HG03159 (cell line): ENCODE measurements around the gene ERMARD.

Source experiments
- ATAC-seq: cut with Tn5 transposase; IDR thresholded peaks from one replicate; pipeline ENCODE4 v1.9.1; 2021; ENCODE audit warnings: mild to moderate bottlenecking, moderate library complexity; ENCODE audit not compliant: unreplicated experiment

ERMARD gene

GRCh38 chr6:169751242-169752073, at the start of gene ERMARD, which contains the start of gene DYNLT2:
Gene ERMARD (plus strand): TSS chr6:169751622. CDS start chr6:169751658, 36 bp downstream.
Gene DYNLT2 (minus strand): TSS chr6:169751572. CDS start chr6:169751458, 114 bp downstream.
- peak; percentile 95 for ATAC-seq

DNA sequence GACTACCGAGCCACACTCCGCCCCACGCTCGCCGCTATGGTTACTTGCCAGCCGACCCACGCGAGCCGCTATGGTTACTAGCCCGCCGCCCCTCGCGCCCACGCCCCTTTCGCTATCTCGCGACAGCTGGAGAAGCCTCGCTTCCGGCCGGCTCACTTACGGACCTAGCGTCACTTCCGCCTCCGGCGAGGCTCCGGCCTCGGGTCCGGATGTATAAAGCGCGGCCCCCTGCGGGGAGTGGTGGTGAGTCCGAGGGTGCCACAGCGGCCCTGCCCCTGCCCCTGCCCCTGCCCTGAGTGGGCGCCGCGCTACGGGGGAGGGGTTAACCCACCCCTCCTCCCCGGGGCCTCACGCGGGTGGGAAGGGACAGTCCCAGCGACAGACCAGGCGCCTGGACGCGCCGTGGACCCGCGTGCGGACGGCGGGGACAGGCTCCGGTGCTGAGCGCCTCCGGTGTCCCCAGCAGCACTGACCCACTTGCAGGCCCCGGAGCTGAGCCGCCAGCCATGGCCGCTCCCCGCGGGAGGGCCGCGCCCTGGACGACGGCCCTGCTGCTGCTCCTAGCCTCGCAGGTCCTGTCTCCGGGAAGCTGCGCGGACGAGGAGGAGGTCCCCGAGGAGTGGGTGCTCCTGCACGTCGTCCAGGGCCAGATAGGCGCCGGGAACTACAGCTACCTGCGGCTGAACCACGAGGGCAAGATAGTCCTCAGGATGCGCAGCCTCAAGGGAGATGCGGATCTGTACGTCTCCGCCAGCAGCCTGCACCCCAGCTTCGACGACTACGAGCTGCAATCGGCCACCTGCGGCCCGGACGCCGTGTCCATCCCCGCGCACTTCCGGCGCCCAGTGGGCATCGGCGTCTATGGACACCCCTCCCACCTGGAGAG, 49.2 kb upstream of the ERMARD start, which contains the start of the genes C6orf120 and WDR27:
C6orf120 (plus strand) TSS at position 173 of the 886 bp plus-strand sequence; CDS start at position 507, 334 bp downstream.
WDR27 (minus strand) TSS at position 76 of the 886 bp plus-strand sequence. CDS start 13,024 bp downstream, outside the sequence.
- ATAC-seq, result peak; percentile 96

- peak; percentile 14 for ATAC-seq
Measured at GRCh38 chr6:169702840-169703246, 48.6 kb upstream of the ERMARD start.

DNA sequence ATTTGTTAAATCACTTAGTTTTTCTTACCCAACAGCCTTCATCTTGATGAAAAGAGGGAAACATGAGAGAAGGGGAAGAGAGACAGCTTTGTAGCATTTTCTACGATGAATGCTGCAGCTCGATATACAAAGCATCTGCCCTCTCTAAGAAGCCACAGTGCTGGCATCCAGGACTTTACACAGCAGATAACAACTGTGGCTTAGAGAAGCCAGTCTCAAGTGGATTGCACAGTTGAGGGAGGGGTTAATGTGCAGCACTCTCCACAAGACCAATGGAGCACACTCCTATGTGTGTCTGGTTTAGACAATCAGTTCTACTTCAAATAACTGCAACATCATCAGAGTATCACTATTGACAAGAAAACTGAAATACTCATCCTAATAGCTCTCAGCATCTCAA, 43.6 kb upstream of the ERMARD start:
- ATAC-seq, result no peak

DNA sequence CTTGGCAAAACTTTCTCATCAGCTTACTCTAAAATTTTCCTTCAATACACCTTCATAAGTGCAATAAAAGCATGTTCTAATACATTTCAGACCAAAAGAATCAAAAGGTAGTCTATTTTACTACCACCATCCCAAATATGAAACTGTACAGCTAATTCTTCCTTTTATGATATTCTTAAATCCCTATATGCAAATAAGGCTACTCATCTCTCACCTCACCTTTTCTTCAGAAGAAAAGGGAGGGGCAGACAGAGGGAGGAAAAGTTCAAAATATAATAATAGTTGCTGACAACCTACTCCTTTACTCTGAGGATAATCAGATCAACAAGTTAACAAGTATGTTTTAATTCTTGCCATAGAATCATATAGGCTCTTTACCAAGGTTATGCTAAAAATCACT, 42.1 kb upstream of the ERMARD start:
- ATAC-seq, result peak; percentile 47

DNA sequence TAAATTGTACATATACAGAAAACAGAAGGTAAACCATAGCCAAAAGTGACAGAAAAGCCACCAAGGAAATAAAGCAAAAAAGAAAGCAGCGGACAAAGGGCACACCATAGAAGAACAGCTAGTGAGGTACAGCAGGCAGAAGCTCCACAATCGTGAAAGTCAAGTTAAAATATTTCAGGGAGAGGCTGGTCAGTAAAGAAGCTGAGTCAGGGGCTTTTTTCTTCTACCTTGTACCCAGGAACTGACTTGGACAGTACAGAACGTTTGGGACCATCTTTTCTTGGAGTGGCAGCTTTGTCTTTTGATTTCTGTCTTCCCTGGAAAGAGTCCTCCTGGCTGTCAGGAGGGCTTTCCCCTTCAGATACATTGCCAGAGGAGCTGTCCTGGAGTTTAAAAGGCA, 41.4 kb upstream of the ERMARD start:
- ATAC-seq, result no peak

- no peak for ATAC-seq
Measured at GRCh38 chr6:169714178-169714577, 37.2 kb upstream of the ERMARD start.

- ATAC-seq, result no peak
Measured at GRCh38 chr6:169714595-169714994, 36.8 kb upstream of the ERMARD start.

DNA sequence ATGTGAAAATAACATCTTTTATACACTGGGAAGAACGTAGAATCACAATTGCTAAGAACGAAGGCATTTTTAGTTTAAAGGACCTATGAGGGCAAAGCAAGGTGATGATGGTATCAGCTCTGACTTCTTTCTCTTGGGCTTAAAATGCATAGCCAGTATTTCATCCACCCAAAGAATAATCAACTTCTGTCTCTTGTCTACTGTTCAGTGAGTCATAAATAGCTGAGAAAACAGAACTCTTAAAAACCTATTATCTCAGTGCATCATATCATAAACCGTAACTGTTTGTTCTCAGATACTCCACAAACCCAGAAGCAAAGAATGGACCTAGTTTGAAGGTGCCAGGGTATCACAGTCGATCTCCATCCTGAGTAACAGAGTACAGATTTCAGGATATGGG, 32.3 kb upstream of the ERMARD start:
- ATAC-seq, result no peak

GRCh38 chr6:169720207-169720855, 31.1 kb upstream of the ERMARD start:
- ATAC-seq, result no peak

- ATAC-seq, result peak; percentile 7
Measured at GRCh38 chr6:169722362-169723199, 28.8 kb upstream of the ERMARD start.

DNA sequence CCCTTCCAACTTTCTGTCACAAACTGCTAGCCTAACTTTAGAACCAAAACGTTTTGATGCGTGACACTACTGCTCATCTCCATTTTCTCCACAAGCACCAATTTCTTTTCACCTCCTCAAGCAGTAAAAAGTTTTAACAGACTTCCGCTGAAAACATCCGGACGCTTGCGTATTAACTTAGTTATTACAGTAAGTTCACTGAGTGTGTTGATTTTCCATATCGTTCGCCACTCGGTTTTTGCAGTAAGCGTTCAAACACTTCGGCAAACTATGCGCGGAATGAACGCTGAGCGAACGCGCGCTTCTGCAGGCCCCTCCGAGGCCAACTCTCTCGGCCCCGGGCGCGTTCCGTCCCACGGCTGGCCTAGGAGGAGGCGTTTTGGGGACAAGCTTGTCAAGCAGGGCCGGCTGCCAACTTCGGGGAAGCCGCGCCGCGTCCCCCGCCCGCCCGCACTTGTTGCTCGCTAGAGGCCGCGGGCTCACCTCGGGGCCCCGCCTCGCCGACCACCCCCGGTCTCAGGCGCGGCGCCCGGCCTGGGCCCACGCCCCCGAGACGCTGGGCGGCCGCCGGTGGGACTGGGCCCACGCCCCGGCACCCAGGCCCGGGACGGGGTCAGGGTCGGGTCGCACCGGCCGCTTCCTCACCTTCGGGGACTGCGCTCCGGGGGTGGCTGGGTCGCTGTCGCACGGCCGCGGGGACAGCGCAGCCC, 28.1 kb upstream of the ERMARD start:
- peak; percentile 41 for ATAC-seq

GRCh38 chr6:169723991-169724493, 27.4 kb upstream of the ERMARD start:
- ATAC-seq, result peak; percentile 45

GRCh38 chr6:169724494-169725124, 26.8 kb upstream of the ERMARD start, which contains the start of gene PHF10:
Gene PHF10 (minus strand): TSS chr6:169724500. CDS start chr6:169723931, 569 bp downstream.
- ATAC-seq, result peak; percentile 42

GRCh38 chr6:169725125-169726048, 26.0 kb upstream of the ERMARD start:
- ATAC-seq, result peak; percentile 14

GRCh38 chr6:169726049-169726400, 25.4 kb upstream of the ERMARD start:
- ATAC-seq, result no peak

DNA sequence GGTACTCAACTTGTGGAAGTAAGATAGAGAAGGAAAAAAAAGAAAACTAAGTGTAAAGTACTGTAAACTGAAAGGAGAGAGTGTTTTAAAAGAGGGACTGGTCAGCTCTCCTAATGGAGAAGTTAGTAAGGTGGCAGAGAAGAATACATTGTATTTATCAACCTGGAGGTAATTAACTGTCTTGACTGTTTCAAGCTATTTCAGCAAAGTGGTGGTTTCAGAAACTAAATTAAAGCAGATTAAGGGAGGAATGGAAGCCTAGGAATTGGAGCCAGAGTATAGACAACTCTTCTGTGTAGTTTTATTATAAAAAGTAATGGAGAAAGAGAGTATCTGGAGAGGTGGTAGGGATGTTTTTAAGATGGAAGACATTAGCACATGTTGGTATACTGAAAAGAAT, 24.5 kb upstream of the ERMARD start:
- ATAC-seq, result no peak

DNA sequence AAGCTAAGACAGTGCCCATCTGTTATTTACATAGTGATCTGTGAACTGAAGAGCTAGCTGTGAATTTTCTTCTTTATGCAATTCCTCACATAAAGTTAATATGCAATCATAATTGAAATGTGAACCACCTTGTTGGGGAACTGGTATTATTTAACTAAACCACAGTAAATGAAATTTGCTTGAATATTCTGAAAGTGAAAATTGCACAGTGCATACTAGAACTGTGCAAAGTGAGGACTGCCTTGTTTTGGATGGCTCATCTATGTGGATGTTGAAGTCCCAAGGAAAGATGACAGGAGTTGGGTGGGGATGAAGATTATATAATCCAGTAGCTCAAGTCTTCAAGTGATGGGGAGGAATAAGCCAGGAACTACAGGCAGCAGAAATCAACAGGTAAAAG, 21.5 kb upstream of the ERMARD start:
- ATAC-seq, result no peak
